OCI-LY3 (cell line): ENCODE data around the gene RAPGEF2.

ENCODE experiments used
- H2AFZ ChIP-seq: fragments of 200-600, 300-600 bp; shearing (Covaris generic); 2 replicates; pipeline ENCODE4 v1.6.0; 2014; ENCODE audit warnings: antibody characterized with exemption, low read depth, low read length
- H3K27ac ChIP-seq: fragments of 200-600, 300-600 bp; sonication (generic); 2 replicates; pipeline ENCODE4 v1.5.1; 2014; ENCODE audit warnings: mild to moderate bottlenecking, low read length, moderate library complexity, mixed read lengths
- H3K27me3 ChIP-seq: fragments of 200-600, 300-600 bp; sonication (generic); 2 replicates; pipeline ENCODE4 v1.6.1; 2014; ENCODE audit warnings: low read depth, low read length, mixed read lengths
- H3K36me3 ChIP-seq: fragments of 200-600, 300-600 bp; sonication (generic); replicated peaks from 2 replicates; pipeline ENCODE3; 2014; ENCODE audit warnings: low read depth, low read length, mixed read lengths
- H3K4me1 ChIP-seq: fragments of 300-600, 200-600 bp; sonication (generic); 2 replicates; pipeline ENCODE4 v1.6.1; 2014; ENCODE audit warnings: low read length, mixed read lengths
- H3K4me2 ChIP-seq: fragments of 200-600, 300-600 bp; sonication (generic); 2 replicates; pipeline ENCODE4 v1.6.1; 2014; ENCODE audit warnings: low read length, mixed read lengths
- H3K4me3 ChIP-seq: fragments of 300-600, 200-600 bp; sonication (generic); 2 replicates; pipeline ENCODE4 v1.5.1; 2014; ENCODE audit warnings: antibody characterized with exemption, mild to moderate bottlenecking, low read length, moderate library complexity
- H3K79me2 ChIP-seq: fragments of 300-600, 200-600 bp; shearing (Covaris generic); 2 replicates; pipeline ENCODE4 v1.6.1; 2014; ENCODE audit warnings: mild to moderate bottlenecking, low read length, mixed read lengths
- H3K9ac ChIP-seq: fragments of 300-600, 200-600 bp; shearing (Covaris generic); 2 replicates; pipeline ENCODE4 v1.6.0; 2014; ENCODE audit warnings: mild to moderate bottlenecking, low read length, moderate library complexity
- H3K9me3 ChIP-seq: fragments of 200-600, 300-600 bp; shearing (Covaris generic); 2 replicates; pipeline ENCODE4 v1.6.1; 2014; ENCODE audit warnings: low read length, mixed read lengths; ENCODE audit not compliant: insufficient read depth
- H4K20me1 ChIP-seq: fragments of 200-600, 300-600 bp; sonication (generic); 2 replicates; pipeline ENCODE4 v1.6.1; 2016; ENCODE audit warnings: low read length, mixed read lengths; ENCODE audit not compliant: insufficient read depth
- CTCF ChIP-seq: fragments of 200-600, 300-600 bp; sonication (generic); IDR thresholded peaks from 2 replicates; pipeline ENCODE4 v1.5.1; 2014; ENCODE audit warnings: antibody characterized with exemption, low read length, low read depth
- EZH2phosphoT487 ChIP-seq: fragments of 200-600 bp; shearing (Covaris generic); IDR thresholded peaks from 2 replicates; pipeline ENCODE4 v1.6.1; 2018; ENCODE audit warnings: antibody characterized with exemption, mixed run types, low read depth

Gene RAPGEF2

GRCh38 chr4:159346681-159347080 is 243.8 kb downstream of the RAPGEF2 start:
- H3K9me3 ChIP-seq: no peaks in the 10 kb centered on the region
- H3K4me1 ChIP-seq: no peaks in the 10 kb centered on the region
- H3K27ac ChIP-seq: no peak overlapping the region
- no peak for TF ChIP-seq EZH2phosphoT487
- no peak for TF ChIP-seq CTCF
- H3K36me3 ChIP-seq: peaks cover 3% of the 10 kb centered on the region
- H3K27me3 ChIP-seq: no peaks in the 10 kb centered on the region
- no peak overlapping the region for H3K4me3 ChIP-seq
- no peak overlapping the region for H2AFZ ChIP-seq
- no peaks in the 10 kb centered on the region for H4K20me1 ChIP-seq
- H3K9ac ChIP-seq: no peak overlapping the region
- H3K79me2 ChIP-seq: no peaks in the 10 kb centered on the region
- no peak overlapping the region for H3K4me2 ChIP-seq

GRCh38 chr4:159347813-159348212 is 244.9 kb downstream of the RAPGEF2 start:
- Histone ChIP-seq H3K79me2 (no peaks in the 10 kb centered on the region), H3K9me3 (no peaks in the 10 kb centered on the region), H3K27ac (no peak overlapping the region), H3K4me3 (no peak overlapping the region), H3K9ac (no peak overlapping the region), H4K20me1 (no peaks in the 10 kb centered on the region), H3K4me2 (no peak overlapping the region), H3K27me3 (no peaks in the 10 kb centered on the region), H3K4me1 (no peaks in the 10 kb centered on the region), H2AFZ (no peak overlapping the region), H3K36me3 (peaks cover 3% of the 10 kb centered on the region)
- TF ChIP-seq CTCF (no peak), EZH2phosphoT487 (no peak)

- Histone ChIP-seq H3K36me3 (no peaks in the 10 kb centered on the region), H3K79me2 (no peaks in the 10 kb centered on the region)
These were observed 246.5 kb downstream of the RAPGEF2 start for GRCh38 chr4:159349332-159349731.

DNA sequence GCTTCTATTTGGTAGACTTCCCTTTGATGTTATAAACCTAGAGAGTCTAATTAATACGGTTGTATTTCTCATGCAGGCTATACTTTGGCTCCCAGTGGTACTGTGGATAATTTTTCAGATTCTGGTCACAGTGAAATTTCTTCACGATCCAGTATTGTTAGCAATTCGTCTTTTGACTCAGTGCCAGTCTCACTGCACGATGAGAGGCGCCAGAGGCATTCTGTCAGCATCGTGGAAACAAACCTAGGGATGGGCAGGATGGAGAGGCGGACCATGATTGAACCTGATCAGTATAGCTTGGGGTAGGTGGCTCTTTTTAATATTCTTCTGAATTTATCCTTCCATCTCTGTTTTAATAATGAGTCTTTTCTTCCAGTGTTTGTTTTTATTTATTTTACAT is 249.7 kb downstream of the RAPGEF2 start:
- TF ChIP-seq EZH2phosphoT487 (no peak), CTCF (no peak)
- Histone ChIP-seq H3K27me3 (no peaks in the 10 kb centered on the region), H3K79me2 (no peaks in the 10 kb centered on the region), H3K36me3 (no peaks in the 10 kb centered on the region), H3K4me2 (no peak overlapping the region), H2AFZ (no peak overlapping the region), H4K20me1 (no peaks in the 10 kb centered on the region), H3K9me3 (no peaks in the 10 kb centered on the region), H3K4me1 (no peaks in the 10 kb centered on the region), H3K27ac (no peak overlapping the region), H3K4me3 (no peak overlapping the region), H3K9ac (no peak overlapping the region)

More at GRCh38 chr4:159349332-159349731, 246.5 kb downstream of the RAPGEF2 start:
- no peak overlapping the region for H3K27ac ChIP-seq
- H3K4me1 ChIP-seq: no peaks in the 10 kb centered on the region
- H3K9me3 ChIP-seq: no peaks in the 10 kb centered on the region
- H4K20me1 ChIP-seq: no peaks in the 10 kb centered on the region
- TF ChIP-seq CTCF: no peak
- TF ChIP-seq EZH2phosphoT487: no peak
- no peak overlapping the region for H2AFZ ChIP-seq
- H3K4me2 ChIP-seq: no peak overlapping the region
- H3K4me3 ChIP-seq: no peak overlapping the region
- no peak overlapping the region for H3K9ac ChIP-seq
- no peaks in the 10 kb centered on the region for H3K27me3 ChIP-seq
